GM19023 (cell line): ENCODE results near the gene PRRC2A.
A peak's percentile ranks its signal among the peaks of the same experiment; 100 is the strongest.

ENCODE experiments used
- ATAC-seq: cut with Tn5 transposase; IDR thresholded peaks from one replicate; pipeline ENCODE4 v1.9.1; 2021; ENCODE audit warnings: mild to moderate bottlenecking, moderate library complexity; ENCODE audit not compliant: unreplicated experiment

Gene PRRC2A

GRCh38 chr6:31645325-31645724, 24.8 kb downstream of the PRRC2A start:
- ATAC-seq, result no peak

DNA sequence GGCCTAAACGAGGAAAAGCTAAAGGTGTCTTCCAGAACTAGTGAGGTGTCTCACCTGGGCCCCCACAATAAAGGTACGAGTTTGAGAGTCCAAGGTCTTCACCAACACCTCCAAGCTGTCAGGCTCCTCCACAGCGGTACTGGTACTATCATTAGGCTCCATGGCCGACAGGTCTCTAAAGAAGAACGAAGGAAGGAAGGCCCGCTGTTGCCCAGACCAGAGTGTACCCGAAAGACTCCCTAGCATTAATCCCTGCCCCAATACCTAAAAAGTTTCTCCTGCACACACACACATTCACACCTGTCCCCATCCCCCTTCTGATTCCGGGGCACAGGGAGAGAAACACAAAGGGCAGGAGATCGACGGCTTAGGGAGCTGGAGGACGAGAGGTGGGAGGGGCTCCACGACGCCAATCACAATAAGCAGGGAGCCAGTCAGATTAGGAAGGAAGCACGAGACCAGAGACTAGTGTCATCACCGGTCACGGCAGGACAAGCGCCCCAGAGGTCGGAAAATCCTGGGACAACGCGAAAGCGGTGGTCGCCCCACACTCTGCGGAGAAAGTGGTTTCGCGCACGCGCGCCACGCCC, 31.2 kb downstream of the PRRC2A start:
- ATAC-seq, result peak; percentile 18

- ATAC-seq, result peak; percentile 61
These were observed 32.6 kb downstream of the PRRC2A start for GRCh38 chr6:31652925-31653724.

GRCh38 chr6:31654574-31655348, 34.2 kb downstream of the PRRC2A start:
- ATAC-seq, result no peak

- ATAC-seq, result no peak
These were observed 35.1 kb downstream of the PRRC2A start, which contains the start of gene APOM for GRCh38 chr6:31655349-31656237. Gene APOM (plus strand): TSS chr6:31655894. CDS start chr6:31655967, 73 bp downstream.

GRCh38 chr6:31657406-31658157, 37.1 kb downstream of the PRRC2A start:
- ATAC-seq, result no peak

- ATAC-seq, result no peak
These were observed 37.7 kb downstream of the PRRC2A start for GRCh38 chr6:31658158-31658688.

- no peak for ATAC-seq
These were observed 38.6 kb downstream of the PRRC2A start for GRCh38 chr6:31658983-31659648.

GRCh38 chr6:31659649-31660380, 39.3 kb downstream of the PRRC2A start:
- ATAC-seq, result no peak

DNA sequence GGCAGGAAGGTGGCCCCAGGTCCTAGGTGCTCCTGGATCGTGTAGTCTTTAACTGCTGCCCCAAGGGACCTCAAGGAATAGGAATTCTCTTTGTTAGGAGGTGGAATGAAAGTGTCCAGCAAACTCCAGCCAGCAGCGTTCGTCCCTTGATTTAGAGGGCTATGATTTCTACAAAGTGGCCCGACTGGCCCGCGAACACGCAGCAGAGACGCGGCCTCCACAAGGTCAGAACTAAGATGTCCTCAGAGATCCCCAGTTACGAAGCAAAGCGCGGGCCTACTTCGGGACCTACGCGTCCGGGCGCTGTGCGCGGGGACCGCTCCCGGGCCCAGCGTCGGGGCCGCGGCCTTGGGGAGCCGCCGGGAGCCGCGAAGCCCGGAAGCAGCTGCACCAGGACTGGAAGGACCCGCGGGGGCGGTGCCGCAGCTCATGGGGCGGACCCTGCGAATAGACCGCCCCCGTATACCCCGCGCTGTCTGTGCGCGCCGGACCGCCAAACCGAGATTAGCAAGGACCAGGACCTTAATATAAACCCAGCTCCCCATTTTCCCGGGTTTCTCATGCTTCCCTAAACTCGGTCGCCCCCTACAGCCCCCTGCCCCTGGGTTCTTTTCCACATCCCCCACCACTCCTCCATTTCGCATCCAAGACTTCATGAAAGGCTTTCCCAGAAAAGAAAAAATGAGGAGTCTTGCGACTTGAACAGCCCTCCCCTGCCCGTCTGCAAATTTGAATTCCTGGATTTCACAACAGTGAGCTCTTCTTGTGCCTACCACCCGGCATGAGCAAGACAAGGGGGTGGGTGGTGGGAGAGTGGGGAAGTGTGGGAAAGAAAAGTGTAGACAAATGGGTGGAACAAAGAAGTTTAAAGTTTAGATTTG, 40.1 kb downstream of the PRRC2A start, which contains the start of gene C6orf47:
Gene C6orf47 (minus strand): TSS at position 398 of the 881 bp plus-strand sequence. CDS start 831 bp downstream, outside the sequence.
- peak; percentile 56 for ATAC-seq

GRCh38 chr6:31661262-31662123, 41.0 kb downstream of the PRRC2A start:
- ATAC-seq, result no peak

DNA sequence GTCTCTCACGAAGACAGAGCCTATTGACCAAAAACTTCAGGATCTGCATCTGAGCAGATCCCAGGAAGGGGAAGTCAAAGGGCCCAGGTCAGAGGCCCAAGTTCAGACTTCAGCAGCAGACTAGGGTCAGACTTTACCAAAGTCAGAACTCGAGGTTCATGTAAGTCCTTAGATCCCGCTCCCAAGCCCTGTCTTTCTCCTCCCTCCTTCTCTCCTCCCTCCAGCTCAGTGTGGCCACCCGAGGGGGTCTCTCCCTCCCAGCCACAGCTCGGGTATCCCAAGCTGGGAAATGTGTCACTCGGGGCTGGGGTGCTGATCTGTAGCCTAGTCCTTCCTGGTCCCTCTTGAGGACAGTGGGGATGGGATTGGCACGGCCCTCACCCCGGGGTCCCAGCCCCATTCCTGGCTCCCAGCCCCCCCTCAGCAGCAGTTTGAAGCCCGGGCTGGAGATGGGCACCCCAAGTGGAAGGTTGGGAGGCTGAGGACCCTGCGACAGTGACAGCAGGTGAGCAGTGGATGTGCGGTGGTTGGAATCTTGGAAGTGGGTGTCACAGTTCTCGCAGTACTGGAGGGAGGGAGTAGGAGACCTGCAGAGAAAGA, 41.7 kb downstream of the PRRC2A start:
- ATAC-seq, result no peak

- ATAC-seq, result no peak
These were observed 42.8 kb downstream of the PRRC2A start for GRCh38 chr6:31663126-31663960.

DNA sequence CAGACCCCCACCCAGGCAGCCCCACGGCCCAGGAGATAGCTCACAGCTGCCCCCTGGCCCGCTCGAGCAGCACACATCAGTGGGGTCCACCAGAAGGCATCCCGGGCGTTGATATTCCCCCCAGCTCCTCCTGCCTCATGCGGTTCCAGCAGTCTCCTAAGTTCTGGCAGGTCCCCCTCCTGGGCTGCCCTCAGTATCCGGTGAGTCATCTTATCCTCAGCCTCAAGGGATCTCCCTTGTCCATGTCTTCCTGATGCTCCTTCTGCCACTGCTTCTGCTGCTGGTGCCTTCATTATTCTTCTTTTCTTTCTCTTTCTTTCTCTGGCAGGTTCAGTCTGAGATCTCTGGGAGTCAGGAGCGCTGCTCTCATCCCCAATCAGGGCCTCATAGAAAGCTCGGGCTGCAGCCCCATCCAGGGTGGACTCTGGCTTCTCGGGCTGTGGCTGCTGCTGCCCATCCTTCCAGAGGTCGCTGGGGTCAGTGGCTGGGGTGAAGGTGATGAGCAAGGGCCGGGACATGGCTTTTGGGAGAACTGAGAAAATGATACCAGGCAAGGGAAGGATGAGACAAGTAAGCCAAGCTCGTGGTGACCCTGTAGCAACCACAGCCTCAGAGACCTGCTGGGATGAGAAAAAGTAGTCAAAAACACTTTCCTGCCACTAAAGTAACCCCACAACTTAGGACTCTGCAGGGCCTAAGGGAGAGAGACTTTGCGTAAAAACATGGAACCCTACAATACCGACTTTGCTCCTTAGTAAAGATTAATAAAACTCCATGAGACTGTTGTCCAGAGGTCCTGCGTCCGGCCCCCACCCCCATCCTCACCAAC, 43.7 kb downstream of the PRRC2A start:
- ATAC-seq, result no peak
